HepG2 (cell line): ENCODE results near the gene CNOT1. TPM values are rescaled to one million over a fixed set of nuclear protein-coding genes. Genes with fewer than 3 reads are reported as not detected.

Experiments
- ATF7 ChIP-seq, 2 experiments: fragments of 450-650 bp in 1 of 2; sonication (generic) in 1 of 2; formaldehyde crosslinking in 1 of 2; IDR thresholded peaks; 2 replicates each; pipeline versions ENCODE4 v1.4.0 to v1.6.1; 2016 to 2020; ENCODE audit warnings: antibody characterized with exemption in 1 of 2, mild to moderate bottlenecking in 1 of 2, missing genetic modification reagents in 1 of 2
- HES4 ChIP-seq: sonication (generic); formaldehyde crosslinking; IDR thresholded peaks from 2 replicates; pipeline ENCODE4 v1.9.0; 2021; ENCODE audit warnings: mild to moderate bottlenecking, missing genetic modification reagents, borderline replicate concordance
- KLF11 ChIP-seq: IDR thresholded peaks from 2 replicates; pipeline ENCODE4 v1.6.1; 2016; ENCODE audit warnings: missing compliant biosample characterization
- KLF12 ChIP-seq: sonication (generic); formaldehyde crosslinking; IDR thresholded peaks from 2 replicates; pipeline ENCODE4 v1.4.0; 2020; ENCODE audit warnings: missing genetic modification reagents, borderline replicate concordance
- MED8 ChIP-seq: sonication (generic); formaldehyde crosslinking; IDR thresholded peaks from 2 replicates; pipeline ENCODE4 v1.8.1; 2023; ENCODE audit warnings: mild to moderate bottlenecking, missing genetic modification reagents; ENCODE audit not compliant: insufficient replicate concordance
- MZF1 ChIP-seq: sonication (generic); formaldehyde crosslinking; IDR thresholded peaks from 2 replicates; pipeline ENCODE4 v1.8.1; 2023; ENCODE audit warnings: mild to moderate bottlenecking, missing genetic modification reagents, borderline replicate concordance
- PCBP2 ChIP-seq: fragments of 200-400 bp; formaldehyde crosslinking; optimal IDR thresholded peaks from 2 replicates; pipeline ENCODE3; 2018; ENCODE audit warnings: low read length, low read depth; ENCODE audit not compliant: poor library complexity, severe bottlenecking
- RARG ChIP-seq: sonication (generic); formaldehyde crosslinking; IDR thresholded peaks from 2 replicates; pipeline ENCODE4 v1.4.0; 2020; ENCODE audit warnings: low read depth, mild to moderate bottlenecking, missing genetic modification reagents
- SMC3 ChIP-seq: IDR thresholded peaks from 2 replicates; pipeline ENCODE4 v1.6.1; 2011; ENCODE audit warnings: low read length, improper control_type of control experiment
- SNAPC5 ChIP-seq: sonication (generic); formaldehyde crosslinking; IDR thresholded peaks from 2 replicates; pipeline ENCODE4 v1.8.1; 2023; ENCODE audit warnings: mild to moderate bottlenecking, missing genetic modification reagents, borderline replicate concordance
- TBP ChIP-seq: sonication (generic); formaldehyde crosslinking; IDR thresholded peaks from 2 replicates; pipeline ENCODE4 v1.5.0; 2020; ENCODE audit warnings: missing genetic modification reagents
- THAP9 ChIP-seq: sonication (generic); formaldehyde crosslinking; IDR thresholded peaks from 2 replicates; pipeline ENCODE4; 2020; ENCODE audit warnings: missing genetic modification reagents, mild to moderate bottlenecking, borderline replicate concordance
- ZBTB7A ChIP-seq: sonication (generic); formaldehyde crosslinking; IDR thresholded peaks from 2 replicates; pipeline ENCODE4 v1.8.0; 2022; ENCODE audit warnings: mild to moderate bottlenecking, missing genetic modification reagents
- ZNF549 ChIP-seq: sonication (generic); formaldehyde crosslinking; IDR thresholded peaks from 2 replicates; pipeline ENCODE4 v1.5.0; 2020; ENCODE audit warnings: missing genetic modification reagents
- ZNF616 ChIP-seq: sonication (generic); formaldehyde crosslinking; IDR thresholded peaks from 2 replicates; pipeline ENCODE4 v1.5.0; 2020; ENCODE audit warnings: low read depth, mild to moderate bottlenecking, missing genetic modification reagents
- ZNF761 ChIP-seq: sonication (generic); formaldehyde crosslinking; conservative IDR thresholded peaks from 2 replicates; pipeline ENCODE4 v1.4.0; 2020; ENCODE audit warnings: mild to moderate bottlenecking, missing genetic modification reagents
- polyA plus RNA-seq, 8 experiments: library from polyadenylated mRNA; depleted of rRNA in 3 of 8; stranded (reverse) in 7 of 8; unstranded in 1 of 8; fragments of >200 nt; fragmentation: Illumina TruSeq in 4 of 8; extraction: Trizol in 4 of 8; gene quantifications; 2 replicates each; pipeline versions ENCODE4 v1.2.1 to v1.2.3, GENCODE V29; 2011 to 2016; ENCODE audit warnings: low read depth in 4 of 8, missing spikeins in 1 of 8, mixed read lengths in 1 of 8; ENCODE audit not compliant: insufficient read depth in 1 of 8
- total RNA-seq, 5 experiments: library from RNA; depleted of rRNA; stranded (reverse); fragments of >200 nt; fragmentation: Illumina TruSeq; extraction: Trizol; gene quantifications; 2 replicates each; pipeline ENCODE4 v1.2.3, GENCODE V29; 2016; ENCODE audit warnings: low read depth in 1 of 5
- TF ChIP-seq, protein P1 (sequence below): sonication (generic); formaldehyde crosslinking; IDR thresholded peaks from 2 replicates; pipeline ENCODE4 v1.5.0; 2020; ENCODE audit warnings: missing genetic modification reagents
- TF ChIP-seq, protein P2 (sequence below): sonication (generic); formaldehyde crosslinking; IDR thresholded peaks from 2 replicates; pipeline ENCODE4 v1.4.0; 2020; ENCODE audit warnings: missing genetic modification reagents, borderline replicate concordance
- TF ChIP-seq, protein P3 (sequence below): sonication (generic); formaldehyde crosslinking; IDR thresholded peaks from 2 replicates; pipeline ENCODE4 v1.8.0; 2022; ENCODE audit warnings: low read depth, missing genetic modification reagents

The CNOT1 gene
- total and polyA plus RNA-seq, 2 of the 13 experiments (the other 11 are each of a cell fraction or from before 2014, with no cell fraction given), result 188 to 232 TPM

- TF ChIP-seq MZF1 (CRISPR knock-in tag), result 0 out of 2 replicates have a peak, but pooled peaks have one; percentile 90
- TF ChIP-seq, protein P1, sequence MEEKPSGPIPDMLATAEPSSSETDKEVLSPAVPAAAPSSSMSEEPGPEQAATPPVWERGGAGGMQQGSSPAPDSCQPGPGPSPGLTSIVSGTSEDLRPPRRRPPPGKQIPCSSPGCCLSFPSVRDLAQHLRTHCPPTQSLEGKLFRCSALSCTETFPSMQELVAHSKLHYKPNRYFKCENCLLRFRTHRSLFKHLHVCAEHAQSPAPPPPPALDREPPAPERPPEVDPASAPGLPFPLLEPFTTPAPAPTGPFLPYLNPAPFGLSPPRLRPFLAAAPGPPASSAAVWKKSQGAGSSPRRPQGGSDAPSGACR (CRISPR knock-in tag), result peak; percentile 90
- TF ChIP-seq PCBP2, result no peak
- 0 out of 2 replicates have a peak, but pooled peaks have one; percentile 44 for TF ChIP-seq HES4 (CRISPR knock-in tag)
- TF ChIP-seq SNAPC5 (CRISPR knock-in tag), result no peak
- TF ChIP-seq THAP9, result peak; percentile 87
- peak; percentile 51; the same call in 1 of the 2 replicates for TF ChIP-seq KLF11 (CRISPR knock-in tag)
- TF ChIP-seq TBP (CRISPR knock-in tag), result no peak
- peak; percentile 95 for TF ChIP-seq RARG (CRISPR knock-in tag)
- TF ChIP-seq, protein P2, sequence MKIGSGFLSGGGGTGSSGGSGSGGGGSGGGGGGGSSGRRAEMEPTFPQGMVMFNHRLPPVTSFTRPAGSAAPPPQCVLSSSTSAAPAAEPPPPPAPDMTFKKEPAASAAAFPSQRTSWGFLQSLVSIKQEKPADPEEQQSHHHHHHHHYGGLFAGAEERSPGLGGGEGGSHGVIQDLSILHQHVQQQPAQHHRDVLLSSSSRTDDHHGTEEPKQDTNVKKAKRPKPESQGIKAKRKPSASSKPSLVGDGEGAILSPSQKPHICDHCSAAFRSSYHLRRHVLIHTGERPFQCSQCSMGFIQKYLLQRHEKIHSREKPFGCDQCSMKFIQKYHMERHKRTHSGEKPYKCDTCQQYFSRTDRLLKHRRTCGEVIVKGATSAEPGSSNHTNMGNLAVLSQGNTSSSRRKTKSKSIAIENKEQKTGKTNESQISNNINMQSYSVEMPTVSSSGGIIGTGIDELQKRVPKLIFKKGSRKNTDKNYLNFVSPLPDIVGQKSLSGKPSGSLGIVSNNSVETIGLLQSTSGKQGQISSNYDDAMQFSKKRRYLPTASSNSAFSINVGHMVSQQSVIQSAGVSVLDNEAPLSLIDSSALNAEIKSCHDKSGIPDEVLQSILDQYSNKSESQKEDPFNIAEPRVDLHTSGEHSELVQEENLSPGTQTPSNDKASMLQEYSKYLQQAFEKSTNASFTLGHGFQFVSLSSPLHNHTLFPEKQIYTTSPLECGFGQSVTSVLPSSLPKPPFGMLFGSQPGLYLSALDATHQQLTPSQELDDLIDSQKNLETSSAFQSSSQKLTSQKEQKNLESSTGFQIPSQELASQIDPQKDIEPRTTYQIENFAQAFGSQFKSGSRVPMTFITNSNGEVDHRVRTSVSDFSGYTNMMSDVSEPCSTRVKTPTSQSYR (CRISPR knock-in tag), result 0 out of 2 replicates have a peak, but pooled peaks have one; percentile 41
- TF ChIP-seq ZBTB7A (CRISPR knock-in tag), result 0 out of 2 replicates have a peak, but pooled peaks have one; percentile 72
- TF ChIP-seq ZNF761 (CRISPR knock-in tag), result peak; percentile 99
- TF ChIP-seq MED8 (CRISPR knock-in tag), result peak; percentile 50
- TF ChIP-seq ZNF616, result peak; percentile 93
- TF ChIP-seq SMC3, result no peak
- TF ChIP-seq ZNF549 (CRISPR knock-in tag), result no peak
- TF ChIP-seq, protein P3, sequence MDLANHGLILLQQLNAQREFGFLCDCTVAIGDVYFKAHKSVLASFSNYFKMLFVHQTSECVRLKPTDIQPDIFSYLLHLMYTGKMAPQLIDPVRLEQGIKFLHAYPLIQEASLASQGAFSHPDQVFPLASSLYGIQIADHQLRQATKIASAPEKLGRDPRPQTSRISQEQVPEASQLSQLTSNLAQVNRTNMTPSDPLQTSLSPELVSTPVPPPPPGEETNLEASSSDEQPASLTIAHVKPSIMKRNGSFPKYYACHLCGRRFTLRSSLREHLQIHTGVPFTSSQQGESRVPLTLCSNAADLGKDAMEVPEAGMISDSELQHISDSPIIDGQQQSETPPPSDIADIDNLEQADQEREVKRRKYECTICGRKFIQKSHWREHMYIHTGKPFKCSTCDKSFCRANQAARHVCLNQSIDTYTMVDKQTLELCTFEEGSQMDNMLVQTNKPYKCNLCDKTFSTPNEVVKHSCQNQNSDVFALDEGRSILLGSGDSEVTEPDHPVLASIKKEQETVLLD (CRISPR knock-in tag), result peak; percentile 84
- peak; percentile 79; the same call in 1 of the 2 replicates for TF ChIP-seq KLF12 (CRISPR knock-in tag)
- TF ChIP-seq ATF7 (IDR thresholded peaks at IDR 0.05), result no peak
- 0 out of 2 replicates have a peak, but pooled peaks have one; percentile 32 for TF ChIP-seq ATF7 (CRISPR knock-in tag; IDR thresholded peaks at IDR 0.05)
These were observed 114.3 kb downstream of the CNOT1 start, which contains the start of gene SETD6 (continued) for GRCh38 chr16:58515125-58515870.
